Cardiac fibroblast (primary cell): ENCODE data around the gene PCSK7.

Experiments used
- DNase-seq, 2 donors: peaks; one replicate each; pipeline versions ENCODE4 v3.0.0 to v3.0.0-alpha.2; 2010; ENCODE audit warnings: low read depth in 2 of 2
- H3K4me3 ChIP-seq, 2 donors: replicated peaks in 1 of 2; 1 replicate in 1 of 2; 2 replicates in 1 of 2; pipeline ENCODE4 v1.5.1; 2011; ENCODE audit warnings: low read depth in 2 of 2, low read length in 2 of 2, mild to moderate bottlenecking in 2 of 2, moderate library complexity in 1 of 2
- CTCF ChIP-seq: IDR thresholded peaks from one replicate; pipeline ENCODE4 v1.5.1; 2011; ENCODE audit warnings: low read depth, mild to moderate bottlenecking, low read length, inconsistent platforms

The PCSK7 gene

DNA sequence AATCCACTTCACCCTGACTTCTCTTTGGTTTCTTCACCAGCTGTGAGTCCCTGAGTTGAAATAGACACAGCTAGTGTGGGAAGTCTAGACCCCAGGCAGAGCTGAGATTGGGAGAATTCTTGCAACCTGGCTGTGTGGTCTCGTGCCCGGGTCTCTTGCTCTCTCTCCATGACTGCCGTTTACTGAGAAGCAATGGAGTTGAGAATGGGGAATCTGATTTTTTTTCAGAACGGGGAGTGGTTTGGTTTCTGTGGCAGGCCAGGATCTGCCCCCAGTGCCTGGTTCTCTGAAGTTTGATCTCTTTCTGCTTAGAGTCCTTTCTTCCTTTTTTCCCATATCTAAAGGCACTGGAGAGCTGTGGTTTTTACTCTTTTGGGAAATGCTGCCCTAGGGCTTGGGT, 51.9 kb downstream of the PCSK7 start:
- DNase-seq = peak in 1 of 2 donors; percentile 51
- no peak for TF ChIP-seq CTCF
- H3K4me3 ChIP-seq = peak overlapping the region; percentile 81

GRCh38 chr11:117179048-117179999, 52.5 kb downstream of the PCSK7 start:
- peak overlapping the region; percentile 81 for H3K4me3 ChIP-seq
- DNase-seq = peak; percentile 62 to 71
- no peak for TF ChIP-seq CTCF

- TF ChIP-seq CTCF = no peak
Observed at GRCh38 chr11:117178210-117179034, 53.5 kb downstream of the PCSK7 start, which contains the start of gene SIDT2. Gene SIDT2, plus strand, starts transcription at chr11:117178743. Its CDS starts 521 bp downstream, at chr11:117179264.

GRCh38 chr11:117177534-117178209, 54.2 kb downstream of the PCSK7 start:
- peak overlapping the region; percentile 11 to 81 for H3K4me3 ChIP-seq
- TF ChIP-seq CTCF = no peak
- no peak for DNase-seq

More at GRCh38 chr11:117178210-117179034, 53.5 kb downstream of the PCSK7 start, which contains the start of gene SIDT2:
- peak within 1 kb of the TSS; percentile 81 for H3K4me3 ChIP-seq
- DNase-seq = peak; percentile 91 to 96

- no peak overlapping the region for H3K4me3 ChIP-seq
- no peak for TF ChIP-seq CTCF
- DNase-seq = no peak
Observed at GRCh38 chr11:117176186-117176585, 55.7 kb downstream of the PCSK7 start.

GRCh38 chr11:117175781-117176180, 56.1 kb downstream of the PCSK7 start:
- no peak overlapping the region for H3K4me3 ChIP-seq
- no peak for TF ChIP-seq CTCF
- peak in 1 of 2 donors; percentile 15 for DNase-seq
